NCI-H2196 treated with DMSO at 0.1 percent for 48 hours (cell line): ENCODE data around the gene TUBB3.
"Not testable (repeated sequence)": the region's sequence is repeated elsewhere in the genome, so short reads cannot be mapped to it uniquely, and the experiment has no call there.

Experiments used
- DNase-seq: peaks from one replicate; lab custom pipeline; 2025; ENCODE audit not compliant: unreplicated experiment; lab: John Stamatoyannopoulos, UW

Gene TUBB3

GRCh38 chr16:89900885-89901284 is 22.3 kb upstream of the TUBB3 start:
- no peak for DNase-seq

DNA sequence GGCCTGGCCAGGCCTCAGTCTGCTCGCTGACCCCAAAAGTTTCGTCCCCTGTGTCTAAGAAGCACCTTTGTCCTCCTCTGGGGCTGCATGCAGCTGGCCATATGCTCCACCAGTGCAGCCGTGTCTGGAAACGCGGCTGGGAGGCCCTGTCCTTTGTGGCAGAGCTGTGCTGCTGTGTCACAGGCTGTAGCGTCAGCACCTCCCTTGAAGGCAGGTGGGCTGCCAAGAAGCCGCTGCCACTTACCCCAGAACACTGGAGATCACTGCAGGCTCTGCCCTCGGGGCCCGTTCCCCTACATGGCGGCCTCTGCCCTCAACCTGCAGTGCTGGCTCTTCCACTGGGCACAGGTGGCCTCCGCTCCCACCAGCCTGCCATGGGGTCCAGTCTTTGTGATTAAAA is 20.2 kb upstream of the TUBB3 start:
- DNase-seq: no peak

- no peak for DNase-seq
Observed at GRCh38 chr16:89903908-89904515, 19.1 kb upstream of the TUBB3 start.

GRCh38 chr16:89904606-89905510 is 18.3 kb upstream of the TUBB3 start:
- DNase-seq: no peak

DNA sequence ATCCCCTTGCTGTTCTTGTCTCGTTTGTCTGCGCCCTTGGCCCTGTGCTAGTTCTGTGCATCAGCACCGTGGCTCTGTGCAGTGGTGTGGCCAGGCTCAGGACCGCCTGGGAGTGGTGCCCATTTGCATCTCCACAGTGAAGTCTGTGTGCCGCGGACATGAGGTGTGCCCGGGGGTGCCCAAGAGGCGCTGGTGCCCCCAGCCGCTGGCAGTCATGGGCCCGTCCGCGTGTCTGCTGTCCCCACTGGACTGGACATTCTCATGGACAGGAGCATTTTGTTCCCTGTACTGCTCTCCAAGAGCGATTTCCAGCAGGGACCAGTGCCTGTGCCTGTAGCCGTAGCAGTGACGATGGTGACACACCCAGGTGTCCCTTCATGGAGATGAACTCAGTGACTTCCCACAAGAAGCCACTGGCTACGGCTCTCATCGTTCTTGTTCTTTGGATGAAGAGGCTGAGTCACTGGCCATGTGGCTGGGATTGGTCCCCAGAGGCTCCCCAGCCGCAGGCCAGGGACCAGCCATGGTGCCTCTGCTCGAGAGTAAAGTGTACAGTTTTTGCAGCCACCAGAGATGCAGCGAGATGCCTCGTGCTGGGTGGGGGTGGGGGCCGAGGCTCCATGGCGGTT is 17.5 kb upstream of the TUBB3 start:
- DNase-seq: no peak

DNA sequence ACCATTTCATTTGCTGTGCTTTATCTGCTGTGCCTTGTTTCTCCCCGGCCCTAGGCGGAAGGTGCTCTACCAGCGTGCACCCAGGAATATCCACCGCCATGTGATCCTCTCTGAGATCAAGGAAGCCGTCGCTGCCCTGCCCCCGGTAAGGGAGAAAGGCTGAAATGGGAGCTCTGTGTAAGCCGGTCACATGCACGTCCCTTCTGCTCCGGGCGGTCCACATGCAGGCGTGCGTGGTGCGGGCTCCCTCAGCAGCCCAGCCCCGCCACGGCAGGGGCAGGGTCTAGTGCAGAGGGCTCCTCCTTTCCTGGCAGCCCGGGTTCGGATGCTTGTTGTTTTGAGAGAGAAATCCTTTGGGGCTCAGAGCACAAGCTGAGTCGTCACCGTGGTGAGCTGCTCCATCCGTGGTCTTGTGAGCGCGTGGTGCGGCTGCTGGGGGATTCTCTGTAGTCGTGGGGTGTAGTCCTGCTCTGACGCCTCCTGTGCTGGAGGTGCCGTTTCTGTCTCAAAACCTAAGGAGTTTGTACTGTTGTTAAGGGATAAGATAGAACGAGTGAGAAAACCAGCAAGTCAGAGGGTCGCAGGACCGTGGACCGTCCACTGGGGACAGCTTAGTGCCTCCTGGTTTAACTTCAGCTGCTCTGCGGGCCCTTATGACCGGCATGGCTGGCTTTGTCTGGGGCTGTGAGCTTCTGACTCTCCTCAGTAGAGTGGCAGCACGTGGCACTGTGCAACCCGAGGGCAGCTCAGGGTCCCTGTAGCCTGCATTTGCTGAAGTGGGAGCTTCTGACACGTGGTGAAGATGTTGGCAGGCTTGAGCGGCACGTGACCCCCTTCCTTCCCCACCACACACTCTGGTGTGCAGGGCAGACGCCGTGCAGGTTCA is 16.8 kb upstream of the TUBB3 start:
- DNase-seq: no peak

DNA sequence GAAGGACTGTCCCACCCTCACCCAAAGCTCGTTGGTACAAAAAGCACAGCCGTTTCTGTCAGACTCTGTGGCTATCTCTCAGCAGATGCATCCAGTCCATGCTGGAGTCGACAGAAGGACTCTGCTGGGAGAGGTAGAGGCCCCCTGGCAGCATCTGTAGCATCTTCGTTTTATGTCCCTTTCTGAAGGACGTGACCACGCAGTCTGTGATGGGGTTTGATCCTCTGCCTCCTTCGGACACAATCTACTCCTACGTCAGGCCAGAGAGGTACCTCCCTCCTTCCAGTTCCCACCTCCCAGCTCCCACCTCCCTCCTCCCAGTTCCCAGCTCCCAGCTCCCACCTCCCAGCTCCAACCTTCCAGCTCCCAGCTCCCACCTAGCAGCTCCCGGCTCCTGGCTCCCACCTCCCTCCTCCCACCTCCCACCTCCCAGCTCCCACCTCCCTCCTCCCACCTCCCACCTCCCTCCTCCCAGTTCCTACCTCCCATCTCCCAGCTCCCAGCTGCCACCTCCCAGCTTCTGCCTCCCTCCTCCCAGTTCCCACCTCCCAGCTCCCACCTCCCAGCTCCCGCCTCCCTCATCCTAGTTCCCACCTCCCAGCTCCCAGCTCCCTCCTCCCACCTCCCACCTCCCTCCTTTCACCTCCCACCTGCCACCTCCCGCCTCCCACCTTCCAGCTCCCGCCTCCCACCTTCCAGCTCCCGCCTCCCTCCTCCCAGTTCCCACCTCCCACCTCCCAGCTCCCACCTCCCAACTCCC is 15.9 kb upstream of the TUBB3 start:
- no peak for DNase-seq

- no peak for DNase-seq
Observed at GRCh38 chr16:89908236-89908635, 14.9 kb upstream of the TUBB3 start.

- no peak for DNase-seq
Observed at GRCh38 chr16:89909777-89910716, 13.1 kb upstream of the TUBB3 start.

GRCh38 chr16:89910717-89911354 is 12.3 kb upstream of the TUBB3 start:
- DNase-seq: no peak

- DNase-seq: no peak
Observed at GRCh38 chr16:89911375-89911774, 11.8 kb upstream of the TUBB3 start.

DNA sequence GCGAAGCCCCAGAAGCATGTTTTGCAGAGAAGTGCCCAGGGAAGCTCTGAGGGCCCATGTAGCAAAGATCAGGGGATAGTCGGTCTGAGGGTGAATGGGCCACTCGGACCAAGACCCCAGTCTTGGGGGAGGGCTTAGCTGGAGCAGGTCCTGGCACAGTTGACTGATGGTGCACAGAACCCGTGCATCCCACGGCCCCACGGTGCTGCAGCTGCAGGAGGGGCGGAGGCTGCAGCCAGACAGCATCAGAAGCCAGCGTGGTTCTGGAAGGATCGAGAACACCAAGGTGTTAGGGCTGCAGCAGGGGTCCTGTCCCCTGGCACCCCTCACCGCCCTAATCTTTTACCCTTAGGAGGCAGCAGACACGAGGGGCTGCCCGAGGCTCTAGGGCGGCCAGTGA is 11.0 kb upstream of the TUBB3 start:
- no peak for DNase-seq

DNA sequence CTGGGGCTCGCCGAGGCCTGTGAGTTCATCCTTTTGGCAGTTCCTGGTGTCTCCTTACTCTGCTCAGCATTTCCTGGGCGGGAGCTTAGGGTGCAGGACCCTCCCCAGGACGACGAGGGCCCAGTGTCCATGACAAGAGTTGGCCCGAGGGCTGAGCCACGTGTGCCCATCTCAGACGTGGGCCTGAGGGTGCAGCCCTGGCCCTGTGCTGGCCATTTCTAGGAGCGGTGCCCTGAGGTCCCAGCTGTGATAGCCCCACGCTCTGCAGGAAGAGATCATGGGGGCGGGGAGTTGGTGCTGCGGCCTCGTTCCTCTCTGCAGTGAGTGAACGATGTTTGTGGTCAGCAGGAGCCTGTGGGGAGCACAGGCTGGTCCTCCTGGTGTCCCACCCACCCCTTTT is 10.5 kb upstream of the TUBB3 start:
- no peak for DNase-seq

DNA sequence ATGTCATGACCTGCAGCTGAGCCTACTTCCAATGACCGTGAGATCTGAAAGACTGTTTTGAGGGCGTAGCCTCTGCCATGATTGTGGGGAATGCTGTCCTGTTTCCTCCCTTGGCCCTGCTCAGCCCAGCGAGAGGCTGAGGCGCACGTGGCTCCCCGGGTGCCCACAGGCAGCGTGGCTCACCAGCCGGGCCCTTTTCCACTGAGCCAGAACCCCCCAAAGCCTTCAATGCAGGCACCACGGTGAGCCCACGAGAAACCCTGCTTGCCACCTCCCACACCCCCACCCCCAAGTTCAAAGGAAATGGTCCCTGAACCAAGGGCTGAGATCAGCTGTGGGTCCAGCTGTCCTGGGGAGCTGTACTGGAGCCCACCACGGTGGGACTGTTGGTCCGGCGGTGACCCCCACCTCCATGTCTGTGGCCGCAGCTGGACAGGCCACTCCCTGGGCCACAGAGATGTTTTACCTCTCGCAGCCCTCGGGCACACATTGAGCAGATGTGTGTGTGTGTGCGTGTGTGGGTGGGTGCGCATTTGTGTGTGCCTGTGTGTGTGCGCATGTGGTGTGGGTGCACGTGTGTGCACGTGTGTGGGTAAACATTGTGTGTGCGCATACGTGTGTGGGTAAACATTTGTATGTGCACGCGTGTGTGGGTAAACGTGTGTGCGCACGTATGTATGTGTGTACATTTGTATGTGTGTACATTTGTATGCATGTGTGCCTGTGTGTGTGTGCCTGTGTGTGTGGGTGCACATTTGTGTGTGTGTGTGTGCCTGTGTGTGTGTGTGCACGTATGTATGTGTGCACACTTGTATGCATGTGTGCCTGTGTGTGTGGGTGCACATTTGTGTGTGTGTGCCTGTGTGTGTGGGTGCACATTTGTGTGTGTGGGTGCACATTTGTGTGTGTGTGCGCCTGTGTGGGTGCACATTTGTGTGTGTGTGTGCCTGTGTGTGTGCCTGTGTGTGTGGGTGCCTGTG is 9.4 kb upstream of the TUBB3 start:
- no peak for DNase-seq

DNA sequence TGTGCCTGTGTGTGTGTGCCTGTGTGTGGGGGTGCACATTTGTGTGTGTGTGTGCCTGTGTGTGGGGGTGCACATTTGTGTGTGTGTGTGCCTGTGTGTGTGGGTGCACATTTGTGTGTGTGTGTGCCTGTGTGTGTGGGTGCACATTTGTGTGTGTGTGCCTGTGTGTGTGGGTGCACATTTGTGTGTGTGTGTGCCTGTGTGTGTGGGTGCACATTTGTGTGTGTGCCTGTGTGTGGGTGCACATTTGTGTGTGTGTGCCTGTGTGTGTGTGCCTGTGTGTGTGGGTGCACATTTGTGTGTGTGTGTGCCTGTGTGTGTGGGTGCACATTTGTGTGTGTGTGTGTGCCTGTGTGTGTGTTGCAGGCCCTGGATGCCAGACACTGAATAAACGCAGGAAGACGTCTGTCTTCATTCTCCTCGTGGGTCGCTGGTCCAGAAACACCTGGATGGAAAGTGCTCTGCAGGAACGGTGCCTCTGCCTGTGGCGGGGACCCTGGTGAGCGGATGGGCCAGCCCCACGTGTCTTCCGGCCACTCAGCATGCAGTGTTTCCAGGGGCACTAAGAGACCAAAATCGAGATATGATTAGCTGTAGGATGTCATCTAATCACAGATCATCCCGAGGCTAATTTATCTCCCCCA is 8.4 kb upstream of the TUBB3 start:
- DNase-seq: not testable (repeated sequence)

DNA sequence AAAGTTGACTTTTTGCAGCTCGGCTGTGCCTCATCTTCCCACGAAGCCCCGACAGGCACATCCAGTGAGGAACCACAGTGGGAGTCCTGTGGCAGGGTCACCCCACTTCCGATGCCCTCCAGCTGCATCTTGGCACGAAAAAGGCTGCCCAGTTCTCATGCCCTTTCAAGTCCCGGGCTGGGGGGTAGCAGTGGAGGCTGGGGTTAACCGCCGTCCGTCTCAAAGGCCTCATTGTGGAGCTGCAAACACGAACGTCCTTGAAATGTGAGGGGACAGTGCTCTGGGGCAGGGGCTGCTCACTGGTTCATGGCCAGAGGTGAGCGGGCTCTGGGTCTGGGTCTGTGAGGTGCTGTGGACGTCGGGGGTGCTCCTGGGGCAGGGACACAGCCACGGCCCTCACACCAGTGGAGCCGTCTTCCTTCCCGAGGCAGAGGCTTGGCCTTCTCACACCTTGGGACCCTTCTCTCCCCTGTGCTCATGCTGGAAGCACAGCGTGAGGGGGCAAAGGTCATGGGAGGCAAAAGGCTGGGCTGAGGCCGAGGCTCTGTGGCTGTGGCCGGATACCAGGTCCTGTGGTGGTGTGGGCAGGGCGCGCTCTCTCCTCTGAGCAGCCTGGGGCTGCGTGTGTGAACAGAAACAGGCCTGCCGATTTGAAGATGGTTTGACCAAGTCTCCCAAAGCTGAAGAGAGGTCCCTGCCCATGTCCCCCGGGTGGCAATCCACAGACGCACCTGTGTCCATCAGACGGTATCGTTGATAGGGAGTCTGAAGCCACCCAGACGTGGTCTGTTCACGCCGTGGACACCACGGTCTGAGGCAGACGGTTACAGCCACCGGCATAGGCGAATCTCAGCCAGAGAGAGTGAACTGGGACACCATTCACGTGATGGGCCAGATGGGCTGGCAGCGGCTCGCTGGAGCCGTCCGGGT is 7.6 kb upstream of the TUBB3 start:
- no peak for DNase-seq
